CD4-positive, alpha-beta T cell (primary cell): ENCODE results near the gene KRTAP12-3. TPM values are rescaled to one million over a fixed set of nuclear protein-coding genes. Genes with fewer than 3 reads are reported as not detected.

Experiments used
- ATAC-seq: fragments of 200-7000 bp; cut with Tn5 transposase; one replicate; pipeline ENCODE4 v1.10.0; 2022; ENCODE audit warnings: mild to moderate bottlenecking; ENCODE audit not compliant: poor library complexity
- CTCF ChIA-PET: fragments of 350-600 bp; sonication (Branson Sonifier 250); formaldehyde crosslinking; loops from one replicate; lab custom pipeline; 2021; ENCODE audit warnings: antibody characterized with exemption, inconsistent platforms; lab: Charles Lee
- POLR2A ChIA-PET: fragments of 350-600 bp; sonication (Branson Sonifier 250); formaldehyde crosslinking; loops from one replicate; lab custom pipeline; 2021; ENCODE audit warnings: antibody characterized with exemption, inconsistent platforms; lab: Charles Lee
- DNase-seq, 14 experiments: peaks; one replicate each; pipeline ENCODE4 v3.0.0-alpha.2; 2013 to 2020; ENCODE audit warnings: mixed read lengths in 2 of 14
- H3K27ac ChIP-seq, 2 donors: one replicate each; pipeline versions ENCODE4 v1.5.1 to v1.7.0; 2013; ENCODE audit warnings: low read length in 2 of 2, low read depth in 1 of 2, mild to moderate bottlenecking in 1 of 2
- H3K27me3 ChIP-seq, 2 experiments: 1 replicate in 1 of 2; 2 replicates in 1 of 2; pipeline versions ENCODE4 v1.6.1 to v1.7.0; 2013; ENCODE audit warnings: low read length in 2 of 2, control low read depth in 1 of 2, mild to moderate bottlenecking in 1 of 2, moderate library complexity in 1 of 2; ENCODE audit not compliant: insufficient read depth in 2 of 2, control insufficient read depth in 1 of 2
- H3K36me3 ChIP-seq: one replicate; pipeline ENCODE4 v1.6.1; 2013; ENCODE audit warnings: low read length, control low read depth; ENCODE audit not compliant: insufficient read depth
- H3K4me1 ChIP-seq: one replicate; pipeline ENCODE4 v1.6.1; 2013; ENCODE audit warnings: low read length, control low read depth; ENCODE audit not compliant: insufficient read depth
- H3K4me3 ChIP-seq: one replicate; pipeline ENCODE4 v1.5.1; 2013; ENCODE audit warnings: mild to moderate bottlenecking, low read length, moderate library complexity
- H3K9me3 ChIP-seq, 2 experiments: 1 replicate in 1 of 2; 2 replicates in 1 of 2; pipeline versions ENCODE4 v1.6.1 to v1.7.0; 2013; ENCODE audit warnings: low read length in 2 of 2, mild to moderate bottlenecking in 2 of 2, control low read depth in 1 of 2, moderate library complexity in 1 of 2; ENCODE audit not compliant: control insufficient read depth in 1 of 2, insufficient read depth in 1 of 2
- H3K27ac Mint-ChIP-seq: one replicate; pipeline ENCODE4 v1.8.0; 2020; ENCODE audit warnings: mixed read lengths
- H3K27me3 Mint-ChIP-seq: one replicate; pipeline ENCODE4 v1.8.0; 2021; ENCODE audit warnings: mixed read lengths
- H3K36me3 Mint-ChIP-seq: one replicate; pipeline ENCODE4 v1.8.0; 2021; ENCODE audit warnings: low read depth, mixed read lengths
- H3K4me1 Mint-ChIP-seq: one replicate; pipeline ENCODE4 v1.8.0; 2021; ENCODE audit warnings: low read depth, mixed read lengths
- H3K4me3 Mint-ChIP-seq: one replicate; pipeline ENCODE4 v1.8.0; 2020; ENCODE audit warnings: mild to moderate bottlenecking, mixed read lengths
- H3K9me3 Mint-ChIP-seq: one replicate; pipeline ENCODE4 v1.8.0; 2020; ENCODE audit warnings: mixed read lengths
- intact Hi-C, 2 experiments: fragments of 100-400 bp; cut with DNase I in 1 of 2; cut with micrococcal nuclease in 1 of 2; formaldehyde crosslinking; loops; one replicate each; pipeline versions ENCODE4 v1.15.1 to v1.9.0; 2023 to 2025; cut with DNase I, micrococcal nuclease
- total RNA-seq, 174 experiments: library from RNA in 2 of 174; stranded (reverse) in 2 of 174; gene quantifications; one replicate each; pipeline ENCODE4 v1.2.3 and lab custom pipeline; 2021 to 2026
- TF ChIP-seq, protein P1 (sequence below): fragments of 200-600 bp; IDR thresholded peaks from one replicate; pipeline ENCODE4 v1.8.0; 2022; ENCODE audit warnings: antibody characterized with exemption, mild to moderate bottlenecking

KRTAP12-3 gene
- total RNA-seq, 2 experiments from 2014 or later, result not detected

DNA sequence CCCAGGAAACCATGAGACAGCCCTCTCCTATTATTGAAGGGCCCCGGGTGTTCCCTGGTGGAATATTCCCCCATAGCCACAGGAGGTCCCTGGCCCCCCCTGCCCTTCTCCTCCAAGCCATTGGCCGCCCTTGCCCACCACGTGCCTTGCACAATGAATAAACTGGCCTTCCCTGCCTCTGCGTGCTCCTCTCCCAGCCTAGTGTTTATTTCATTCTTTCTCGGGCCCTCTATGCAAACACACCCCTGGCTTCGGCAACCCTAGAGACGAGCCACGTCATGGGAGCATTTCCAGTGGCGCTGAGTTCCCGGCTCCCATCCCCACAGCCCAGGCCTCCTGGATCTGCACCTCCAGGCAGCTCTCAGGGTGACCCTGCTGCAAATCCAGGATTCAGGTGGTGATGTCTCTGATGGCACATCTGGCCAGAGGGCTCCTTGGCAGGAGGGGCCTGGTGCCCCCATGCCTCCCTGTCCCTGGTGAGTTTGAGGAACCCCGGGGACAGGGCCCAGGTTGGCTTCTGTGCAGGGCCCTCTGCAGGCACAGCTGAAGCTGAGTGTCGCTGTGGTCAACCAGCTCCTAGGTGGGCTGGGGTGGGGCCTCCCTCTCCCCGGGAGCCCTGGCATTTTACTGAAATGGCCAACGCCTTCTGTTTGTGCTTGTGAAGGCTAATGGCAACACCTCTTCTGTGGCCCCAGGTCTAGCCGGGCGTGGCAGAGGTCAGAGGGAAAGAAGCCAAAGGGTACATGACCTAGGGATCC lies 45.4 kb downstream of the KRTAP12-3 start:
- H3K4me3 Mint-ChIP-seq, result no peak overlapping the region
- DNase-seq, result no peak
- H3K4me1 Mint-ChIP-seq, result no peaks in the 10 kb centered on the region
- Histone ChIP-seq H3K27me3 (peaks cover 74 to 85% of the 10 kb centered on the region in 2 experiments), H3K36me3 (no peaks in the 10 kb centered on the region), H3K9me3 (peaks cover 7 to 43% of the 10 kb centered on the region in 2 experiments), H3K4me1 (peaks cover 12% of the 10 kb centered on the region), H3K27ac (no peak overlapping the region), H3K4me3 (no peak overlapping the region)
- H3K27me3 Mint-ChIP-seq, result peaks cover 86% of the 10 kb centered on the region
- ChIA-PET POLR2A (no interaction called here), CTCF (no interaction called here)
- no peaks in the 10 kb centered on the region for H3K9me3 Mint-ChIP-seq
- no peak overlapping the region for H3K27ac Mint-ChIP-seq
- no peak for ATAC-seq
- H3K36me3 Mint-ChIP-seq, result no peaks in the 10 kb centered on the region
- TF ChIP-seq, protein P1, sequence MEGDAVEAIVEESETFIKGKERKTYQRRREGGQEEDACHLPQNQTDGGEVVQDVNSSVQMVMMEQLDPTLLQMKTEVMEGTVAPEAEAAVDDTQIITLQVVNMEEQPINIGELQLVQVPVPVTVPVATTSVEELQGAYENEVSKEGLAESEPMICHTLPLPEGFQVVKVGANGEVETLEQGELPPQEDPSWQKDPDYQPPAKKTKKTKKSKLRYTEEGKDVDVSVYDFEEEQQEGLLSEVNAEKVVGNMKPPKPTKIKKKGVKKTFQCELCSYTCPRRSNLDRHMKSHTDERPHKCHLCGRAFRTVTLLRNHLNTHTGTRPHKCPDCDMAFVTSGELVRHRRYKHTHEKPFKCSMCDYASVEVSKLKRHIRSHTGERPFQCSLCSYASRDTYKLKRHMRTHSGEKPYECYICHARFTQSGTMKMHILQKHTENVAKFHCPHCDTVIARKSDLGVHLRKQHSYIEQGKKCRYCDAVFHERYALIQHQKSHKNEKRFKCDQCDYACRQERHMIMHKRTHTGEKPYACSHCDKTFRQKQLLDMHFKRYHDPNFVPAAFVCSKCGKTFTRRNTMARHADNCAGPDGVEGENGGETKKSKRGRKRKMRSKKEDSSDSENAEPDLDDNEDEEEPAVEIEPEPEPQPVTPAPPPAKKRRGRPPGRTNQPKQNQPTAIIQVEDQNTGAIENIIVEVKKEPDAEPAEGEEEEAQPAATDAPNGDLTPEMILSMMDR, result no peak
- intact Hi-C loops, result no loop called here

DNA sequence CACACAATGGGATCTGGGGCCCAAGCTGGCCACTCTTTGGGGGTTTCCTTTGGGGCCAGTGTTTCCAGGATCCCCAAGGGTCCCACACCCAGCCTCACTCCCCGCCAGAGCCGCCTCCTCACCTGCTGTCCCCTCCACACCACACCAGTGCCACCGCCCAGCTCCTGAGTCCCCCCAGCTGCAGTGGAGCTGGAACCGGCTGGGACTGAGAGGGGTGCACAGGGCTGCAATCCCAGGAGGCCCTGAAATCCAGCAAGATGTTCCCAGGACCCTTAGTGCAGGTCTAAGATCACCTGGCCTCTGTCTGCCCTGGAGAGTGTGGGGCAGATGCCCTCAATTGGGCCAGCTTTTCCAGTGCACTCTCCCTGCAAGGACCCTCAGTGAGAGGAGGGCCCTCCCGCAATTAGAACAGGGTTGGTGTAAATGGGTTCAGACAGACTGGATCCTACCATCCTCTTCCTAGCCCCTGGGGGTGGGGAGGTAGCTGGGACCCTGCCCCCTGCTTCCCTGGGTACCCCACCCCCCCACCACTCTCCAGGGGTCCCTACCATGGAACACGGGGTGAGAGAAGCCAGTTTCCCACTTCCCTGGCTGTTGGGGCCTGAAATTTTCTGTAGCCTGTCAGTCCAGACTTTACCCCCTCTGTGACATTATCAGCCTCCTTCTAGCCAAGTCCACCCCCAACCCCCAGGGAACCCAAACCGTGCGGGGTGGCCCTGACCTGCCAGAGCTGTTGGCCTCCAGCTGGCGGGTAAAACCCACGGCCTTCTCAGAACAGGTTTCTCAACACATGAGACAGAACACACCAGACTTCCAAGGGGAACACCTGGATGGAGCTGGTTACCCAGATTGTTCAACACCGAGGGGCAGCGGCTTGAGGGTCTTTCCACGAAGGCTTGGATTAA lies 46.3 kb downstream of the KRTAP12-3 start:
- DNase-seq (no peak), ATAC-seq (no peak)
- POLR2A ChIA-PET, result no interaction called here
- H3K27me3 ChIP-seq, result peaks cover 79 to 86% of the 10 kb centered on the region in 2 experiments
- CTCF ChIA-PET, result no interaction called here
- H3K27ac ChIP-seq, result no peak overlapping the region
- no peaks in the 10 kb centered on the region for H3K9me3 Mint-ChIP-seq
- intact Hi-C loops, result no loop called here
- H3K36me3 ChIP-seq, result no peaks in the 10 kb centered on the region
- H3K36me3 Mint-ChIP-seq, result no peaks in the 10 kb centered on the region
- no peak overlapping the region for H3K4me3 Mint-ChIP-seq
- H3K4me1 ChIP-seq, result peaks cover 20% of the 10 kb centered on the region
- TF ChIP-seq, protein P1, result no peak
- H3K4me3 ChIP-seq, result no peak overlapping the region
- H3K4me1 Mint-ChIP-seq, result peaks cover under 1% of the 10 kb centered on the region
- H3K27me3 Mint-ChIP-seq, result peaks cover 86% of the 10 kb centered on the region
- no peak overlapping the region for H3K27ac Mint-ChIP-seq
- peaks cover 7 to 49% of the 10 kb centered on the region in 2 experiments for H3K9me3 ChIP-seq

DNA sequence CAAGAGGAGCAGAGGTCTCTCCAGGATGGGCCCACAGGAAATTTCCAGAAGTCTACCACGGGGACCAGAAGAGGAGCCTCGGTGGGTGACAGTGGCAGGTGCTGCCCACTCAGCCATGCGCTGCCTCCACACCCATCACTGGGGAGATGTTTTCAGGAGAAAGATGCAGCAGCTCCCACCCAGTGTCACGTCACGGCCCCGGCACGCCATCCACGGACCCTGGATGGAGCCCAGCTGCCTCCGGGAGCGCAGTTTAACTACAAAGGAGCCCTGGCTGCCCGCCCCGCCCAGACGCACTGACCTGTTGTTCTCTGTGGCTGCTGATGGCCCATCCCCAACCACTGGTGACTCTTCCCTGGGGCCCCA lies 46.9 kb downstream of the KRTAP12-3 start:
- Mint-ChIP-seq H3K36me3 (no peaks in the 10 kb centered on the region), H3K4me3 (no peak overlapping the region), H3K27ac (no peak overlapping the region), H3K27me3 (peaks cover 89% of the 10 kb centered on the region), H3K4me1 (peaks cover 6% of the 10 kb centered on the region), H3K9me3 (no peaks in the 10 kb centered on the region)
- Histone ChIP-seq H3K9me3 (peaks cover 7 to 49% of the 10 kb centered on the region in 2 experiments), H3K27me3 (peaks cover 82 to 88% of the 10 kb centered on the region in 2 experiments), H3K4me1 (peaks cover 26% of the 10 kb centered on the region), H3K4me3 (no peak overlapping the region), H3K27ac (no peak overlapping the region), H3K36me3 (no peaks in the 10 kb centered on the region)
- ATAC-seq (no peak), DNase-seq (no peak)
- TF ChIP-seq, protein P1, result no peak
- intact Hi-C loops, result no loop called here
- ChIA-PET CTCF (no interaction called here), POLR2A (no interaction called here)
